ENCODE results near the gene MLANA. TPM values are rescaled to one million over a fixed set of nuclear protein-coding genes. Genes with fewer than 3 reads are reported as not detected.

Gene MLANA
- polyA plus RNA-seq, 1 donor from 2014 or later, result not detected

- Histone ChIP-seq H3K27me3 (ENCODE audit: insufficient read depth, low read depth, low read length) (no peaks in the 10 kb centered on the region), H2AFZ (ENCODE audit: low read depth, low read length) (no peak overlapping the region), H3K4me2 (ENCODE audit: low read length) (no peak overlapping the region), H3K9ac (ENCODE audit: low read length) (no peak overlapping the region), H3K9me3 (ENCODE audit: low read length) (no peaks in the 10 kb centered on the region), H3K9me2 (ENCODE audit: insufficient read depth, low read length) (no peaks in the 10 kb centered on the region), H3K79me2 (replicated peaks; ENCODE audit: insufficient read depth, low read length) (no peaks in the 10 kb centered on the region), H3K27ac (ENCODE audit: low read length) (no peak overlapping the region), H4K20me1 (ENCODE audit: insufficient read depth) (no peaks in the 10 kb centered on the region), H3K36me3 (ENCODE audit: insufficient read depth, low read length) (no peaks in the 10 kb centered on the region), H3K4me3 (ENCODE audit: low read length) (no peak overlapping the region), H3F3A (ENCODE audit: insufficient read depth, low read length, poor library complexity, severe bottlenecking) (no peaks in the 10 kb centered on the region)
- no peak for TF ChIP-seq CTCF (IDR thresholded peaks at IDR 0.05; ENCODE audit: poor library complexity, severe bottlenecking)
- no peak for TF ChIP-seq EP300 (conservative IDR thresholded peaks at IDR 0.05; ENCODE audit: poor library complexity, severe bottlenecking)
- TF ChIP-seq POLR2AphosphoS5 (IDR thresholded peaks at IDR 0.05), result no peak
- no peak for TF ChIP-seq RAD21 (conservative IDR thresholded peaks at IDR 0.05)
- no peak for TF ChIP-seq REST (IDR thresholded peaks at IDR 0.05; ENCODE audit: borderline replicate concordance)
- TF ChIP-seq SMC3 (conservative IDR thresholded peaks at IDR 0.05; ENCODE audit: poor library complexity), result no peak
- no peak for TF ChIP-seq EZH2 (IDR thresholded peaks at IDR 0.05; ENCODE audit: borderline replicate concordance, insufficient read depth, low read length, poor library complexity, severe bottlenecking)
- TF ChIP-seq MXI1 (conservative IDR thresholded peaks at IDR 0.05; ENCODE audit: poor library complexity, severe bottlenecking), result no peak
Measured at GRCh38 chr9:5910413-5911057, 19.8 kb downstream of the MLANA start.

GRCh38 chr9:5915438-5915837, 24.7 kb downstream of the MLANA start:
- Histone ChIP-seq H3F3A (ENCODE audit: insufficient read depth, low read length, poor library complexity, severe bottlenecking) (no peaks in the 10 kb centered on the region), H3K27ac (ENCODE audit: low read length) (no peak overlapping the region), H3K4me2 (ENCODE audit: low read length) (no peak overlapping the region), H3K4me3 (ENCODE audit: low read length) (no peak overlapping the region), H3K36me3 (ENCODE audit: insufficient read depth, low read length) (peaks cover 5% of the 10 kb centered on the region), H3K9ac (ENCODE audit: low read length) (no peak overlapping the region), H3K9me2 (ENCODE audit: insufficient read depth, low read length) (no peaks in the 10 kb centered on the region), H3K9me3 (ENCODE audit: low read length) (no peaks in the 10 kb centered on the region), H2AFZ (ENCODE audit: low read depth, low read length) (no peak overlapping the region), H3K27me3 (ENCODE audit: insufficient read depth, low read depth, low read length) (no peaks in the 10 kb centered on the region), H3K79me2 (replicated peaks; ENCODE audit: insufficient read depth, low read length) (no peaks in the 10 kb centered on the region), H4K20me1 (ENCODE audit: insufficient read depth) (no peaks in the 10 kb centered on the region)
- no peak for TF ChIP-seq RAD21 (conservative IDR thresholded peaks at IDR 0.05)
- no peak for TF ChIP-seq EP300 (conservative IDR thresholded peaks at IDR 0.05; ENCODE audit: poor library complexity, severe bottlenecking)
- no peak for TF ChIP-seq EZH2 (IDR thresholded peaks at IDR 0.05; ENCODE audit: borderline replicate concordance, insufficient read depth, low read length, poor library complexity, severe bottlenecking)
- TF ChIP-seq MXI1 (conservative IDR thresholded peaks at IDR 0.05; ENCODE audit: poor library complexity, severe bottlenecking), result no peak
- no peak for TF ChIP-seq SMC3 (conservative IDR thresholded peaks at IDR 0.05; ENCODE audit: poor library complexity)
- no peak for TF ChIP-seq POLR2AphosphoS5 (IDR thresholded peaks at IDR 0.05)
- TF ChIP-seq TAF1 (IDR thresholded peaks at IDR 0.05; ENCODE audit: low read depth), result no peak
- TF ChIP-seq CTCF (IDR thresholded peaks at IDR 0.05; ENCODE audit: poor library complexity, severe bottlenecking), result no peak
- no peak for TF ChIP-seq REST (IDR thresholded peaks at IDR 0.05; ENCODE audit: borderline replicate concordance)
